GM12878 (cell line): ENCODE measurements around the gene TRABD. TPM values are rescaled to one million over a fixed set of nuclear protein-coding genes. Genes with fewer than 3 reads are reported as not detected.

Experiments used
- ATAC-seq: fragments of 200-7000 bp; cut with Tn5 transposase; 3 replicates; pipeline ENCODE4 v1.9.1; 2020; ENCODE audit warnings: mild to moderate bottlenecking, moderate library complexity
- BruUV-seq: library from RNA; stranded (reverse); fragments of 400-500 nt; replicated peaks from 2 replicates; lab custom pipeline; 2021; lab: Mats Ljungman, UMichigan
- CTCF ChIA-PET: fragments of 300-600 bp; sonication (Branson Sonifier 250); formaldehyde crosslinking; extraction: SDS; loops from one replicate; lab custom pipeline; 2021; ENCODE audit warnings: inconsistent platforms; lab: Yijun Ruan, JAX
- POLR2A ChIA-PET: fragments of 350-600 bp; formaldehyde crosslinking; extraction: SDS; loops from one replicate; lab custom pipeline; 2021; ENCODE audit warnings: inconsistent platforms; lab: Charles Lee
- RAD21 ChIA-PET: fragments of 300-600 bp; sonication (Branson Sonifier 250); formaldehyde crosslinking; loops from one replicate; lab custom pipeline; 2023; ENCODE audit warnings: antibody characterized with exemption; ENCODE audit not compliant: unreplicated experiment; lab: Charles Lee
- SMC1A ChIA-PET: fragments of 300-600 bp; sonication (Branson Sonifier 250); formaldehyde crosslinking; loops from one replicate; lab custom pipeline; 2023; ENCODE audit not compliant: unreplicated experiment, uncharacterized antibody; lab: Charles Lee
- DNase-seq: peaks from one replicate; pipeline ENCODE4 v3.0.0-alpha.2; 2011; ENCODE audit warnings: low read depth, low spot score
- FAIRE-seq: peaks from 3 replicates; lab custom pipeline; 2011; peaks lifted over from hg19 to GRCh38; lab: Jason Lieb, UNC
- H2AFZ ChIP-seq: 2 replicates; pipeline ENCODE4 v1.6.0; 2011; ENCODE audit warnings: low read depth, low read length, control low read depth; ENCODE audit not compliant: control insufficient read depth
- H3K27ac ChIP-seq: 2 replicates; pipeline ENCODE4 v1.5.1; 2011; ENCODE audit warnings: control low read depth; ENCODE audit not compliant: control insufficient read depth, insufficient read depth
- H3K27me3 ChIP-seq, 2 experiments: replicated peaks in 1 of 2; 2 replicates each; pipeline versions ENCODE4 v1.6.0 to v1.6.1; 2011; ENCODE audit warnings: low read length in 1 of 2; ENCODE audit not compliant: control insufficient read depth in 2 of 2, insufficient read depth in 2 of 2
- H3K36me3 ChIP-seq, 2 experiments: 2 replicates each; pipeline ENCODE4 v1.5.1; 2011; ENCODE audit warnings: low read length in 1 of 2; ENCODE audit not compliant: control insufficient read depth in 2 of 2, insufficient read depth in 2 of 2
- H3K4me1 ChIP-seq: 2 replicates; pipeline ENCODE4 v1.6.1; 2011; ENCODE audit warnings: mild to moderate bottlenecking, low read length, moderate library complexity, mixed read lengths; ENCODE audit not compliant: control insufficient read depth, insufficient read depth
- H3K4me2 ChIP-seq: 2 replicates; pipeline ENCODE4 v1.6.0; 2011; ENCODE audit warnings: control low read depth; ENCODE audit not compliant: control insufficient read depth, insufficient read depth
- H3K4me3 ChIP-seq: fragments of 200-600 bp; sonication (generic); 2 replicates; pipeline ENCODE4 v1.5.1; 2016
- H3K79me2 ChIP-seq: 2 replicates; pipeline ENCODE4 v1.6.0; 2011; ENCODE audit warnings: low read length; ENCODE audit not compliant: control insufficient read depth, insufficient read depth
- H3K9ac ChIP-seq: 2 replicates; pipeline ENCODE4 v1.8.0; 2011; ENCODE audit warnings: low read length, control low read depth, mixed read lengths; ENCODE audit not compliant: control insufficient read depth, insufficient read depth
- H3K9me3 ChIP-seq: replicated peaks from 3 replicates; pipeline ENCODE4 v1.5.1; 2011; ENCODE audit warnings: mild to moderate bottlenecking, low read length; ENCODE audit not compliant: control insufficient read depth, insufficient read depth
- H4K20me1 ChIP-seq: 2 replicates; pipeline ENCODE4 v1.6.0; 2011; ENCODE audit not compliant: control insufficient read depth, insufficient read depth
- BHLHE40 ChIP-seq, 2 experiments: fragments of 450-650 bp in 1 of 2; IDR thresholded peaks; 2 replicates each; pipeline ENCODE4 v1.6.1; 2011 to 2017; ENCODE audit warnings: low read depth in 2 of 2, borderline replicate concordance in 1 of 2, improper control_type of control experiment in 1 of 2, low read length in 1 of 2, mild to moderate bottlenecking in 1 of 2
- CBX5 ChIP-seq: sonication (generic); IDR thresholded peaks from 2 replicates; pipeline ENCODE4 v1.6.1; 2016; ENCODE audit warnings: low read depth, moderate library complexity, mild to moderate bottlenecking, inconsistent platforms
- CREB1 ChIP-seq: IDR thresholded peaks from 2 replicates; pipeline ENCODE4 v1.6.1; 2012; ENCODE audit warnings: low read depth, mild to moderate bottlenecking, inconsistent platforms
- CTCF ChIP-seq, 3 experiments: IDR thresholded peaks in 2 of 3; conservative IDR thresholded peaks in 1 of 3; 2 replicates each; pipeline ENCODE4 v1.5.1; 2011; ENCODE audit warnings: low read depth in 3 of 3, low read length in 3 of 3, mild to moderate bottlenecking in 3 of 3, control low read depth in 2 of 3, moderate library complexity in 2 of 3, inconsistent platforms in 1 of 3, mixed read lengths in 1 of 3; ENCODE audit not compliant: control insufficient read depth in 2 of 3, insufficient read depth in 1 of 3; ENCODE audit errors: extremely low read depth in 1 of 3
- EED ChIP-seq: sonication (generic); IDR thresholded peaks from 2 replicates; pipeline ENCODE4 v1.6.1; 2016; ENCODE audit warnings: antibody characterized with exemption, low read depth
- EZH2 ChIP-seq: IDR thresholded peaks from 2 replicates; pipeline ENCODE4 v1.6.1; 2012; ENCODE audit warnings: low read depth, mild to moderate bottlenecking, control low read depth, inconsistent platforms, low read length, borderline replicate concordance; ENCODE audit not compliant: control insufficient read depth
- SMAD5 ChIP-seq: IDR thresholded peaks from 2 replicates; pipeline ENCODE4 v1.6.1; 2016; ENCODE audit warnings: antibody characterized with exemption, low read depth
- SMARCA5 ChIP-seq: fragments of 450-650 bp; IDR thresholded peaks from 2 replicates; pipeline ENCODE4 v1.6.1; 2017; ENCODE audit warnings: mild to moderate bottlenecking
- ZNF24 ChIP-seq: fragments of 450-650 bp; IDR thresholded peaks from 2 replicates; pipeline ENCODE4 v1.6.1; 2017; ENCODE audit warnings: antibody characterized with exemption, mild to moderate bottlenecking
- WGBS: methylation state at CpG from one replicate; pipeline ENCODE4 v1.1.6; 2016; ENCODE audit warnings: low lambda C conversion rate; ENCODE audit not compliant: insufficient replicate concordance, insufficient coverage; ENCODE audit errors: missing lambda C conversion rate; 5-methylcytosine and 5-hydroxymethylcytosine counted together
- in situ Hi-C: fragments of 300-500 bp; cut with MboI; formaldehyde crosslinking; loops from 9 replicates; pipeline ENCODE4 v1.14.3; 2018; ENCODE audit warnings: mixed read lengths
- intact Hi-C: fragments of 100-400 bp; cut with micrococcal nuclease; formaldehyde crosslinking; loops from one replicate; pipeline ENCODE4 v1.14.2; 2022; ENCODE audit not compliant: unreplicated experiment
- polyA plus RNA-seq, 11 experiments: library from polyadenylated mRNA; depleted of rRNA in 4 of 11; unstranded in 6 of 11; stranded (reverse) in 5 of 11; fragments of >200 nt; fragmentation: Nextera tagmentation in 4 of 11; fragmentation: Illumina TruSeq in 1 of 11; extraction: Ambion mirVana in 4 of 11; extraction: Trizol in 1 of 11; gene quantifications; 1 replicate in 1 of 11; 2 replicates in 10 of 11; pipeline versions ENCODE4 v1.2.1 to v1.2.3, GENCODE V29; 2011 to 2016; ENCODE audit warnings: inconsistent platforms in 2 of 11, missing spikeins in 2 of 11, low read depth in 1 of 11
- total RNA-seq, 4 experiments: library from RNA; depleted of rRNA in 3 of 4; stranded (reverse); fragments of >200 nt in 3 of 4; fragmentation: Illumina TruSeq in 1 of 4; extraction: Trizol in 1 of 4; gene quantifications; 2 replicates each; pipeline versions ENCODE4 v1.2.1 to v1.2.3, GENCODE V29; 2013 to 2021

Gene TRABD
- total and polyA plus RNA-seq, 10 of the 15 experiments (the other 5 are each of a cell fraction or from before 2014, with no cell fraction given): 0.43 to 116 (median 58.1) TPM

GRCh38 chr22:50207383-50208140 lies 21.8 kb downstream of the TRABD start:
- SMC1A ChIA-PET: interaction anchor here (0.7 kb wide), 1 partner anchor 530 kb away, joined by 3 read pairs; no protein-coding TSS in a partner anchor
- RAD21 ChIA-PET: interaction anchor here (1.9 kb wide), 1 partner anchor 59 kb away, joined by 4 read pairs; no protein-coding TSS in a partner anchor
- no peak for DNase-seq
- FAIRE-seq: no peak
- H3K4me2 ChIP-seq: no peak overlapping the region
- H3K27ac ChIP-seq: no peak overlapping the region
- peaks cover 4 to 19% of the 10 kb centered on the region in 2 experiments for H3K36me3 ChIP-seq
- POLR2A ChIA-PET: interaction anchor here (0.6 kb wide), 1 partner anchor 273 kb away, joined by 3 read pairs; no protein-coding TSS in a partner anchor
- no TSS peak for BruUV-seq
- H3K9ac ChIP-seq: no peak overlapping the region
- H3K27me3 ChIP-seq: no peaks in the 10 kb centered on the region
- no peak overlapping the region for H2AFZ ChIP-seq
- intact Hi-C loops (no loop called here), in situ Hi-C loops (loop anchor here (5.0 kb wide), 1 partner anchor 275 kb away; no protein-coding TSS in a partner anchor)
- CTCF ChIA-PET: interaction anchor here (0.7 to 2.3 kb wide), 5 partner anchors 17 to 274 kb away, joined by 3 to 13 read pairs (median 5); no protein-coding TSS in a partner anchor
- H4K20me1 ChIP-seq: no peaks in the 10 kb centered on the region; the same call in 1 of the 2 replicates
- ATAC-seq: peak; percentile 15; the same call in 2 of the 3 replicates
- WGBS: 30% methylated on average over 22 of the region's 23 CpGs
- H3K79me2 ChIP-seq: peaks cover 2% of the 10 kb centered on the region
- H3K4me3 ChIP-seq: no peak overlapping the region
- no peaks in the 10 kb centered on the region for H3K4me1 ChIP-seq
- no peak for TF ChIP-seq CREB1
- TF ChIP-seq BHLHE40 (IDR thresholded peaks at IDR 0.05; ENCODE audit: borderline replicate concordance in 1 of 2, low read depth in 2 of 2, low read length in 1 of 2): 0 out of 4 replicates have a peak, but pooled peaks of 1 of the 2 experiments have one; percentile 7
- no peaks in the 10 kb centered on the region for H3K9me3 ChIP-seq

- POLR2A ChIA-PET: interaction anchor here (0.6 kb wide), 1 partner anchor 15 kb away, joined by 9 read pairs; no protein-coding TSS in a partner anchor
- H3K4me2 ChIP-seq: no peak overlapping the region
- no peaks in the 10 kb centered on the region for H3K9me3 ChIP-seq
- no peaks in the 10 kb centered on the region for H3K27me3 ChIP-seq
- no peak overlapping the region for H3K4me3 ChIP-seq
- intact Hi-C loops (no loop called here), in situ Hi-C loops (loop anchor here (5.0 kb wide), 1 partner anchor 276 kb away; no protein-coding TSS in a partner anchor)
- H3K36me3 ChIP-seq: peaks cover 5 to 21% of the 10 kb centered on the region in 2 experiments; a peak in 3 of 4 replicates
- ATAC-seq (no peak), DNase-seq (no peak), FAIRE-seq (no peak)
- CTCF ChIA-PET: interaction anchor here (0.6 to 2.3 kb wide), 5 partner anchors 18 to 168 kb away, joined by 3 to 13 read pairs (median 4); no protein-coding TSS in a partner anchor
- no peaks in the 10 kb centered on the region; the same call in 1 of the 2 replicates for H4K20me1 ChIP-seq
- SMC1A ChIA-PET: no interaction called here
- H3K9ac ChIP-seq: no peak overlapping the region
- 86% methylated on average over 22 of the region's 22 CpGs for WGBS
- no peaks in the 10 kb centered on the region for H3K4me1 ChIP-seq
- no TSS peak for BruUV-seq
- H3K79me2 ChIP-seq: no peaks in the 10 kb centered on the region; the same call in 1 of the 2 replicates
- no peak overlapping the region for H3K27ac ChIP-seq
- TF ChIP-seq EED: no peak
- TF ChIP-seq ZNF24: no peak
- TF ChIP-seq CTCF (IDR thresholded peaks at IDR 0.05 in 2 of 3, conservative IDR thresholded peaks at IDR 0.05 in 1 of 3; ENCODE audit: control insufficient read depth in 2 of 3, extremely low read depth in 1 of 3, insufficient read depth in 1 of 3, low read depth in 3 of 3, low read length in 3 of 3): no peak
- no peak for TF ChIP-seq SMAD5
- no peak for TF ChIP-seq SMARCA5
- TF ChIP-seq EZH2: no peak
- no peak for TF ChIP-seq CBX5
- H2AFZ ChIP-seq: no peak overlapping the region
- RAD21 ChIA-PET: interaction anchor here (0.6 to 1.3 kb wide), 3 partner anchors 13 to 268 kb away, joined by 3 to 4 read pairs (median 3); no protein-coding TSS in a partner anchor
These were observed 22.8 kb downstream of the TRABD start for GRCh38 chr22:50208430-50208938.
